Activated CD8-positive, alpha-beta memory T cell treated with anti-CD3 and anti-CD28 coated beads, Interleukin-2, amount 50 U/mL, for 1 hour (primary cell): Measurements from ENCODE around the gene CAB39.
"Not testable (repeated sequence)": the region's sequence is repeated elsewhere in the genome, so short reads cannot be mapped to it uniquely, and the experiment has no call there.

Source experiments
- DNase-seq: peaks from one replicate; pipeline ENCODE4 v3.0.0-alpha.2; 2020; ENCODE audit errors: extremely low read depth

CAB39 gene

GRCh38 chr2:230715201-230715600, 2.6 kb downstream of the CAB39 start:
- no peak for DNase-seq

- no peak for DNase-seq
These were observed 3.9 kb downstream of the CAB39 start for GRCh38 chr2:230716588-230716987.

- DNase-seq: no peak
These were observed 5.0 kb downstream of the CAB39 start for GRCh38 chr2:230717600-230717999.

- no peak for DNase-seq
These were observed 6.7 kb downstream of the CAB39 start for GRCh38 chr2:230719340-230719739.

- no peak for DNase-seq
These were observed 9.1 kb downstream of the CAB39 start for GRCh38 chr2:230721712-230722111.

GRCh38 chr2:230722207-230722885, 9.7 kb downstream of the CAB39 start:
- DNase-seq: no peak

GRCh38 chr2:230723363-230723762, 10.7 kb downstream of the CAB39 start:
- DNase-seq: no peak

GRCh38 chr2:230724957-230725356, 12.3 kb downstream of the CAB39 start:
- DNase-seq: not testable (repeated sequence)

GRCh38 chr2:230731512-230731911, 18.9 kb downstream of the CAB39 start:
- DNase-seq: no peak

GRCh38 chr2:230732914-230733401, 20.3 kb downstream of the CAB39 start:
- no peak for DNase-seq

- DNase-seq: no peak
These were observed 21.9 kb downstream of the CAB39 start for GRCh38 chr2:230734247-230735175.

- no peak for DNase-seq
These were observed 23.2 kb downstream of the CAB39 start for GRCh38 chr2:230735884-230736283.

- no peak for DNase-seq
These were observed 24.7 kb downstream of the CAB39 start for GRCh38 chr2:230737300-230737699.

GRCh38 chr2:230737791-230738226, 25.2 kb downstream of the CAB39 start:
- no peak for DNase-seq

GRCh38 chr2:230738391-230738811, 25.8 kb downstream of the CAB39 start:
- DNase-seq: no peak

- DNase-seq: no peak
These were observed 26.3 kb downstream of the CAB39 start for GRCh38 chr2:230738924-230739323.

GRCh38 chr2:230739961-230740360, 27.3 kb downstream of the CAB39 start:
- DNase-seq: no peak

GRCh38 chr2:230742781-230743180, 30.1 kb downstream of the CAB39 start:
- DNase-seq: no peak

GRCh38 chr2:230746213-230746612, 33.6 kb downstream of the CAB39 start:
- no peak for DNase-seq

GRCh38 chr2:230748087-230748486, 35.4 kb downstream of the CAB39 start:
- DNase-seq: no peak

- no peak for DNase-seq
These were observed 36.5 kb downstream of the CAB39 start for GRCh38 chr2:230749111-230749510.

GRCh38 chr2:230751062-230751461, 38.4 kb downstream of the CAB39 start:
- no peak for DNase-seq

- DNase-seq: no peak
These were observed 41.6 kb downstream of the CAB39 start for GRCh38 chr2:230754200-230754599.
